GM21515 (cell line): ENCODE data around the gene SPTBN2.
A peak's percentile ranks its signal among the peaks of the same experiment; 100 is the strongest.
"Not testable (repeated sequence)": the region's sequence is repeated elsewhere in the genome, so short reads cannot be mapped to it uniquely, and the experiment has no call there.

Experiments used
- ATAC-seq: cut with Tn5 transposase; IDR thresholded peaks from one replicate; pipeline ENCODE4 v1.9.1; 2021; ENCODE audit not compliant: unreplicated experiment

Gene SPTBN2

GRCh38 chr11:66646828-66647227 is 82.2 kb downstream of the SPTBN2 start:
- ATAC-seq: no peak

DNA sequence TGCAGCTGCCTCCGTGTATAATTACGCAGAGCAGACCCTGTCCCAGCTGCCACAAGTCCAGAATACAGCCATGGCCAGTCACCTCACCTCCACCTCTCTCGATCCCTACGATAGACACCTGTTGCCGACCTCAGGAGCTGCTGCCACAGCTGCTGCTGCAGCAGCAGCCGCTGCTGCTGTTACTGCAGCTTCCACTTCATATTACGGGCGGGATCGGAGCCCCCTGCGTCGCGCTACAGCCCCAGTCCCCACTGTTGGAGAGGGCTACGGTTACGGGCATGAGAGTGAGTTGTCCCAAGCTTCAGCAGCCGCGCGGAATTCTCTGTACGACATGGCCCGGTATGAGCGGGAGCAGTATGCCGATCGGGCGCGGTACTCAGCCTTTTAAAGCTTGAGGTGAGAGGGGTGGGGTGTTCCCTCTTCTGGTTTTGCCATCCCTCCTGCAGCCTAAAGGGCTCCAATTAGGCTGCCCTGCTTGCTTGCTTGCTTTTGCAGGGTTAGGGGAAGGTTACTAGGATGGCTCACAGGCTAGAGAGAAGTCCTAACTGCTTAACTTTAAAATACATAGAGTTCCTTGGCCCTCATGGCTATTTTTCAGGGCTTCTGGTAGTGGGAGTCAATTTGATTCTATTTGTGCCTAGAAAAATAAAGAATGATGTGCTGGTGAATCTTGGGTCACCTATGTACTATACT is 85.1 kb downstream of the SPTBN2 start:
- no peak for ATAC-seq

- ATAC-seq: no peak
These were observed 87.2 kb downstream of the SPTBN2 start for GRCh38 chr11:66641834-66642233.

- ATAC-seq: not testable (repeated sequence)
These were observed 89.1 kb downstream of the SPTBN2 start for GRCh38 chr11:66639814-66640340.

DNA sequence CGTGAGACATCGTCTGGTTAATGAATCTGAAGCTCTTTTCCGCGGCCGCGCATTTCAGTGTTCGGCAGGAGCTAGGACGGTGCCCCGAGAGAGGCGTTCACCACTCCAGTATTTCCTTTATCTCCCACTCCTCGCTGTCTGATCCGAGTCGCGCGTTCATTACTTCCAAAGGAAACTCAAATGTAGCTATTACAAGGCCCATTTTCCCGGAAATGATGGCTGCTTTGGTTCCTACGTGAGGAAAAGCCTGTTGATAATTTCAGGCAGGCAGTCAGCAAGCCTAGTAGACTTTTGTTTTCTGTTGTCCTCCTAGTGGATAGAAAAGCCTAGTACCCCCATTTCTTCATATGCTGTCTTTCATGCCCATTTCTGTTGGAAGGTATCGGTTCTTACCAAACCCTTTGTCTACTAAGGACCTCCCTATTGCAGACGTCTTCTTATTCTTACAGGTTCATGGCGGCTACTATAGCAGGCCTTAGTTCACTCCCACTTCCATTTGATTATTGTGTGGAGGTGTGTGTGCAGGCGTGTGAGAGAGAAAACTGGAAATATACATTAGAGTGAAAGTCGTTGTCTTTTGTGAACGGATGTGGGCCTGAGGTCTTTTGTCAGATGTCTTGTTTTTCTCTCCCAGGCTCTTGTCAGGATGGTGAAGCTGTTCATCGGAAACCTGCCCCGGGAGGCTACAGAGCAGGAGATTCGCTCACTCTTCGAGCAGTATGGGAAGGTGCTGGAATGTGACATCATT is 89.8 kb downstream of the SPTBN2 start:
- no peak for ATAC-seq

DNA sequence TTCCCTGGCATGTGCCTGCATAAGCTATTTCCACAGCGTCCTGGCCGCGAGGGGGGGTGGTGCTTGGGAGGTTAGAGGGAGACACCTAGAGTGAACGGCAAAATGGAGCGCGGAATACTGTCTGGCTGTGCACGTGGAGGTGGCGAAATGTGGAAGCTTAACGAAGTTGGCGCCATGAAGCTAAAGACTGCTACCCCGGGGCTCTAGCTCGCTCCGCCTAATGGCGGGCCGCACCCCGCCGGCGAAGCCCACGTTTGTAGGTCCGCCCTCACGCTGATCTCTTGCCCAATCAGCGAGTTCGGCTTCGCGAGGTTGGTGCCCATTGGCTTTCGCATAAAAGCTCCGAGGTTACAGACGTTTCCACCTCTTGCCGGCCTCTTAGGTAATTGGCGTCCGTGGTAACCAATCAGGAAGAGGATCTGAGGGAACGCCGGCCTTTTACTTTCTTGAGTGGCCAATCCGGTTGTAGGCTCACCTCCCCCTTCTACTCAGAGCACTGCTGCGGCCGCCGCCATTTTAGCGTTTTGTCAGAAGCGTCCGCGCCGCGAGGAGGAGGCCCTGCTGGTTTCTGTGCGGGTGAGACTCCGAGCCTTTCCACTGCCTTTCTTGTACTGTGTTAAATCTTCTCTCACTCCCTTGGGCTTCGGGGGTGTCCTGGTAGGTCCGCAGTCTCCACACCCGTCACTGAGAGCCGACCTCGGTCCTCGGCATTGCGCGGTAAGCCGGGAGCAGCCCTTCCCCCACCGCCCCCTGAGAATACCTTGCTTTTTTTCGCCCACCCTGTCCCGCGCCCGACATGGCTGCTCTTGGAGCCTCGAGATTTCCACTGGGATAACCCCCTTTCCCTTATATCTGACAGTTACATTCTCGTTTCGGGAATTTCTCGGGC is 90.6 kb downstream of the SPTBN2 start, which contains the start of gene RBM4:
TSS of gene RBM4 (plus strand) at position 527 of the 889 bp plus-strand sequence. CDS start 1,009 bp downstream, outside the sequence.
- ATAC-seq: peak; percentile 92

GRCh38 chr11:66637557-66638176 is 91.3 kb downstream of the SPTBN2 start:
- no peak for ATAC-seq

DNA sequence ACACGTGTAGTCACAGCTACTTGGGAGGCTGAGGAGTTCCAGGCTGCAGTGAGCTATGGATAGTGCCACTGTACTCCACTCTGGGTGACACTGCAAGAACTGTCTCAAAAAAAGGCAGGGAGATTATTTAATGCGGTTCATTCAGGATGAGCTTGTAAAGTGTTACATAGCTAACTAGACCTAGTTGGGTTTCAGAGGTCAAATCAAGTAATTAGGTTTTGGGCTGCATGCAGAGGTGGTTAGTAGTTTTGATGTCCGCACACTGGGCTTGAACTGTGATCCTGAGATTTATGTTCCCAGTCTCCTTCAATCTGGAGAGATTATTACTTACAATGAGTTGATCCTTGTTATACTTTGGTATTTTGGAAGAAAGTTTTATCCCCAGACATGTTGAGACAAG is 92.6 kb downstream of the SPTBN2 start:
- ATAC-seq: no peak
